GM10248 (cell line): ENCODE data around the gene TBP.

Source experiments
- CTCF ChIA-PET: fragments of 300-600 bp; sonication (Branson Sonifier 250); formaldehyde crosslinking; extraction: SDS; loops from one replicate; lab custom pipeline; 2021; ENCODE audit warnings: antibody characterized with exemption; lab: Yijun Ruan, JAX
- POLR2A ChIA-PET: fragments of 350-650 bp; sonication (Branson Sonifier 250); formaldehyde crosslinking; extraction: SDS; loops from one replicate; lab custom pipeline; 2020; ENCODE audit warnings: antibody characterized with exemption; lab: Yijun Ruan, JAX
- DNase-seq: peaks from one replicate; pipeline ENCODE4 v3.0.0; 2012; ENCODE audit errors: extremely low spot score
- CTCF ChIP-seq: IDR thresholded peaks from 2 replicates; pipeline ENCODE4 v1.5.1; 2012; ENCODE audit warnings: mild to moderate bottlenecking, low read depth; ENCODE audit errors: extremely low read depth, missing control alignments, control extremely low read depth

The TBP gene

GRCh38 chr6:170552765-170553533 is 1.2 kb upstream of the TBP start, which contains the start of gene PSMB1:
Gene PSMB1, minus strand, starts transcription at chr6:170553307. Its CDS starts 65 bp downstream, at chr6:170553242.
- CTCF ChIA-PET, result interaction anchor here (1.1 to 3.2 kb wide), 9 partner anchors 9 to 721 kb away, joined by 3 to 9 read pairs (median 5); no protein-coding TSS in a partner anchor
- POLR2A ChIA-PET, result interaction anchor here (1.3 kb wide), 1 partner anchor 10 kb away, joined by 3 read pairs; no protein-coding TSS in a partner anchor
- peak; percentile 79 for DNase-seq
- no peak for TF ChIP-seq CTCF

GRCh38 chr6:170553534-170554012 is 596 bp upstream of the TBP start:
- peak; percentile 30 for DNase-seq
- ChIA-PET CTCF (interaction anchor here (1.0 to 1.6 kb wide), 3 partner anchors 23 to 763 kb away, joined by 3 to 9 read pairs (median 4); no protein-coding TSS in a partner anchor), POLR2A (interaction anchor here (0.6 to 1.3 kb wide), 2 partner anchors 9 to 10 kb away, joined by 3 read pairs; no protein-coding TSS in a partner anchor)
- TF ChIP-seq CTCF, result no peak

GRCh38 chr6:170554796-170555137 is 598 bp downstream of the TBP start:
- CTCF ChIA-PET, result interaction anchor here (1.4 to 1.5 kb wide), 2 partner anchors 723 to 765 kb away, joined by 4 to 6 read pairs; no protein-coding TSS in a partner anchor
- TF ChIP-seq CTCF, result no peak
- POLR2A ChIA-PET, result no interaction called here
- no peak for DNase-seq

- ChIA-PET CTCF (interaction anchor here (1.4 to 1.5 kb wide), 2 partner anchors 18 to 724 kb away, joined by 3 to 6 read pairs; no protein-coding TSS in a partner anchor), POLR2A (interaction anchor here (0.8 kb wide), 1 partner anchor 28 kb away, joined by 3 read pairs; no protein-coding TSS in a partner anchor)
- no peak for DNase-seq
- no peak for TF ChIP-seq CTCF
Measured at GRCh38 chr6:170555305-170555704, 1.1 kb downstream of the TBP start.

- ChIA-PET POLR2A (no interaction called here), CTCF (no interaction called here)
- DNase-seq, result no peak
Measured at GRCh38 chr6:170561555-170561954, 7.4 kb downstream of the TBP start.

More at GRCh38 chr6:170561555-170561954, 7.4 kb downstream of the TBP start:
- no peak for TF ChIP-seq CTCF
